NB4 (cell line): ENCODE measurements around the gene C6orf15.

Experiments used
- TF ChIP-seq, protein P1 (sequence below): IDR thresholded peaks from one replicate; pipeline ENCODE4 v1.5.1; 2012; ENCODE audit warnings: low read depth, low read length
- TF ChIP-seq, protein P2 (sequence below): IDR thresholded peaks from 2 replicates; pipeline ENCODE4 v1.6.1; 2011; ENCODE audit warnings: low read depth, low read length

DNA sequence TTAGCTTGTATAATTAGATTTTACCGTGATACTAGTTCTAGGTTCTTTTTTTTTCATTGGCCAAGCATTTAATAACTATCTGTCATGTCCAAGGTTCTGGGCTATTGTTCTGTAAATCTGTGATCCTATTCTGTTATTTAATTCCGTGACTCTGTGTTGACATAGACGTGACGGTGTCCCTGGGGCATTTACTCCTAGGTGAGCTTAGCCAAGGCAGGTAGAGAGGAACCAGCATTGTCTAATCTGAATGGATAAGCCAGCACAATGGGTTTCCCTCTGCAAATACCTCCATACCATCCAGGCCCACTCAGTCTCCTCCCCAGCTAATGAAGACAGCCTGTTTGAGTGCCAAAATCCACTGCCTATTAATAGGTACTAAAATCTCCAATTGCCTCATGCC lies 16.8 kb upstream of the C6orf15 start:
- TF ChIP-seq, protein P1, sequence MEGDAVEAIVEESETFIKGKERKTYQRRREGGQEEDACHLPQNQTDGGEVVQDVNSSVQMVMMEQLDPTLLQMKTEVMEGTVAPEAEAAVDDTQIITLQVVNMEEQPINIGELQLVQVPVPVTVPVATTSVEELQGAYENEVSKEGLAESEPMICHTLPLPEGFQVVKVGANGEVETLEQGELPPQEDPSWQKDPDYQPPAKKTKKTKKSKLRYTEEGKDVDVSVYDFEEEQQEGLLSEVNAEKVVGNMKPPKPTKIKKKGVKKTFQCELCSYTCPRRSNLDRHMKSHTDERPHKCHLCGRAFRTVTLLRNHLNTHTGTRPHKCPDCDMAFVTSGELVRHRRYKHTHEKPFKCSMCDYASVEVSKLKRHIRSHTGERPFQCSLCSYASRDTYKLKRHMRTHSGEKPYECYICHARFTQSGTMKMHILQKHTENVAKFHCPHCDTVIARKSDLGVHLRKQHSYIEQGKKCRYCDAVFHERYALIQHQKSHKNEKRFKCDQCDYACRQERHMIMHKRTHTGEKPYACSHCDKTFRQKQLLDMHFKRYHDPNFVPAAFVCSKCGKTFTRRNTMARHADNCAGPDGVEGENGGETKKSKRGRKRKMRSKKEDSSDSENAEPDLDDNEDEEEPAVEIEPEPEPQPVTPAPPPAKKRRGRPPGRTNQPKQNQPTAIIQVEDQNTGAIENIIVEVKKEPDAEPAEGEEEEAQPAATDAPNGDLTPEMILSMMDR: no peak
- TF ChIP-seq, protein P2, sequence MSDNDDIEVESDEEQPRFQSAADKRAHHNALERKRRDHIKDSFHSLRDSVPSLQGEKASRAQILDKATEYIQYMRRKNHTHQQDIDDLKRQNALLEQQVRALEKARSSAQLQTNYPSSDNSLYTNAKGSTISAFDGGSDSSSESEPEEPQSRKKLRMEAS: no peak
